Neural progenitor cell (in vitro differentiated cells): ENCODE results near the gene TNIK. TPM values are rescaled to one million over a fixed set of nuclear protein-coding genes. Genes with fewer than 3 reads are reported as not detected.
A peak's percentile ranks its signal among the peaks of the same experiment; 100 is the strongest.

Source experiments
- DNase-seq: peaks from one replicate; pipeline ENCODE4 v3.0.0-alpha.2; 2016; ENCODE audit warnings: low spot score
- H2AFZ ChIP-seq: fragments of 200-600 bp; sonication (generic); replicated peaks from 2 replicates; pipeline ENCODE4 v1.6.1; 2016; ENCODE audit warnings: antibody characterized with exemption
- H3F3A ChIP-seq: fragments of 200-600 bp; sonication (generic); 2 replicates; pipeline ENCODE4 v1.6.1; 2016; ENCODE audit warnings: antibody characterized with exemption, low read depth
- H3K27ac ChIP-seq: fragments of 200-600 bp; sonication (generic); 2 replicates; pipeline ENCODE4 v1.5.1; 2016; ENCODE audit warnings: mild to moderate bottlenecking
- H3K27me3 ChIP-seq: fragments of 200-600 bp; sonication (generic); 2 replicates; pipeline ENCODE4 v1.6.1; 2016; ENCODE audit warnings: mild to moderate bottlenecking, moderate library complexity
- H3K36me3 ChIP-seq: fragments of 200-600 bp; sonication (generic); 2 replicates; pipeline ENCODE4 v1.5.1; 2016
- H3K4me1 ChIP-seq: fragments of 200-600 bp; sonication (generic); 2 replicates; pipeline ENCODE4 v1.6.1; 2016; ENCODE audit warnings: mixed run types
- H3K4me2 ChIP-seq: fragments of 200-600 bp; sonication (generic); 2 replicates; pipeline ENCODE4 v1.6.1; 2016
- H3K4me3 ChIP-seq: fragments of 200-600 bp; sonication (generic); 2 replicates; pipeline ENCODE4 v1.5.1; 2016
- H3K79me2 ChIP-seq: fragments of 200-600 bp; sonication (generic); 2 replicates; pipeline ENCODE4 v1.6.1; 2016; ENCODE audit warnings: low read depth
- H3K9ac ChIP-seq: fragments of 200-600 bp; sonication (generic); 2 replicates; pipeline ENCODE4 v1.6.1; 2016
- H3K9me3 ChIP-seq: fragments of 200-600 bp; sonication (generic); 2 replicates; pipeline ENCODE4 v1.5.1; 2016; ENCODE audit warnings: low read depth
- H4K20me1 ChIP-seq: fragments of 200-600 bp; sonication (generic); 2 replicates; pipeline ENCODE4 v1.6.1; 2016; ENCODE audit warnings: low read depth
- H3K27ac Mint-ChIP-seq: 3 replicates; pipeline ENCODE4 v1.8.0; 2021; ENCODE audit warnings: mixed read lengths
- H3K27me3 Mint-ChIP-seq: 2 replicates; pipeline ENCODE4 v1.8.0; 2022; ENCODE audit warnings: low read depth, mild to moderate bottlenecking, inconsistent platforms, moderate library complexity, mixed read lengths; ENCODE audit not compliant: insufficient read depth
- H3K36me3 Mint-ChIP-seq: 3 replicates; pipeline ENCODE4 v1.8.0; 2021; ENCODE audit warnings: mixed read lengths
- H3K4me1 Mint-ChIP-seq: 3 replicates; pipeline ENCODE4 v1.8.0; 2021; ENCODE audit warnings: mixed read lengths
- H3K4me3 Mint-ChIP-seq: 3 replicates; pipeline ENCODE4 v1.8.0; 2021; ENCODE audit warnings: mild to moderate bottlenecking, moderate library complexity, mixed read lengths
- H3K9me3 Mint-ChIP-seq: 3 replicates; pipeline ENCODE4 v1.8.0; 2020; ENCODE audit warnings: mixed read lengths
- CTCF ChIP-seq: fragments of 200-600 bp; sonication (generic); IDR thresholded peaks from 2 replicates; pipeline ENCODE4 v1.5.1; 2017; ENCODE audit warnings: antibody characterized with exemption, mild to moderate bottlenecking
- EZH2 ChIP-seq: fragments of 200-600 bp; sonication (generic); IDR thresholded peaks from 2 replicates; pipeline ENCODE4 v1.6.1; 2017; ENCODE audit warnings: antibody characterized with exemption, mild to moderate bottlenecking, moderate library complexity
- EZH2phosphoT487 ChIP-seq: fragments of 200-600 bp; sonication (generic); IDR thresholded peaks from 2 replicates; pipeline ENCODE4 v1.6.1; 2017; ENCODE audit warnings: antibody characterized with exemption
- total RNA-seq: library from RNA; depleted of rRNA; stranded (reverse); fragments of >200 nt; gene quantifications from 2 replicates; pipeline ENCODE4 v1.2.3, GENCODE V29; 2015; ENCODE audit warnings: low replicate concordance

TNIK gene
- total RNA-seq, 1 donor from 2014 or later, result 3.0 TPM

DNA sequence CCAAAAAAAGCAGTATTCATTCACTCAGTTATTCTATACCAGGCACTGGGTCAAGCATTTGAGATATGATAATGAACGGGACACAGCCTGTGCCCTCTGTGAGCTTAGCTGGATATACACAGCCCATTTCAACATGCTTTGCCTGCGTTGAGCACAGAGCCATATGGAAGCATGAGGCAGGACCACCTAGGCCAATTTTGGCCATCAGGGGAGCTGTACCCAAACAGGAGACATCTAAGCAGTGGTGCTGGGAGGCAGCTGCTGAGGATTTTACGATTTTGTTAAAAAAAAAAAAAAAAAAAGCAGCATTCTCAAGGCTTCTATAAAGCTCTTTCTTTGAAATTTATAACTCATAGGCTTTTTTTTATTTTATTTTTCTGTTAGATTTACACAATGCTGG, 346.5 kb downstream of the TNIK start:
- H3K4me2 ChIP-seq, result no peak overlapping the region
- H3K27me3 Mint-ChIP-seq, result no peaks in the 10 kb centered on the region
- H3K27ac Mint-ChIP-seq, result no peak overlapping the region
- no peak for TF ChIP-seq EZH2
- TF ChIP-seq CTCF, result peak; percentile 54
- TF ChIP-seq EZH2phosphoT487, result no peak
- H3K9me3 ChIP-seq, result no peaks in the 10 kb centered on the region
- no peaks in the 10 kb centered on the region for H3K27me3 ChIP-seq
- no peaks in the 10 kb centered on the region for H3K4me1 Mint-ChIP-seq
- H3K36me3 Mint-ChIP-seq, result peaks cover 13% of the 10 kb centered on the region
- no peaks in the 10 kb centered on the region for H3K4me1 ChIP-seq
- no peak overlapping the region for H3K4me3 Mint-ChIP-seq
- DNase-seq, result peak; percentile 54
- H3K79me2 ChIP-seq, result no peaks in the 10 kb centered on the region
- no peaks in the 10 kb centered on the region for H3F3A ChIP-seq
- H4K20me1 ChIP-seq, result no peaks in the 10 kb centered on the region
- H3K36me3 ChIP-seq, result no peaks in the 10 kb centered on the region
- no peak overlapping the region for H3K9ac ChIP-seq
- H3K9me3 Mint-ChIP-seq, result peaks cover 3% of the 10 kb centered on the region
- H2AFZ ChIP-seq, result no peak overlapping the region
- no peak overlapping the region for H3K27ac ChIP-seq
- no peak overlapping the region for H3K4me3 ChIP-seq

GRCh38 chr3:171110715-171111114, 349.5 kb downstream of the TNIK start:
- Mint-ChIP-seq H3K27me3 (no peaks in the 10 kb centered on the region), H3K4me3 (no peak overlapping the region), H3K4me1 (no peaks in the 10 kb centered on the region), H3K36me3 (peaks cover 13% of the 10 kb centered on the region), H3K27ac (no peak overlapping the region), H3K9me3 (no peaks in the 10 kb centered on the region)
- H3K9ac ChIP-seq, result no peak overlapping the region
- no peaks in the 10 kb centered on the region for H3K36me3 ChIP-seq
- no peak overlapping the region for H3K4me2 ChIP-seq
- no peaks in the 10 kb centered on the region for H3K4me1 ChIP-seq
- no peak for DNase-seq
- no peak overlapping the region for H2AFZ ChIP-seq
- no peak overlapping the region for H3K27ac ChIP-seq
- no peaks in the 10 kb centered on the region for H3K79me2 ChIP-seq
- no peaks in the 10 kb centered on the region for H3K27me3 ChIP-seq
- H3K9me3 ChIP-seq, result no peaks in the 10 kb centered on the region
- no peak for TF ChIP-seq EZH2
- TF ChIP-seq CTCF, result no peak
- no peak for TF ChIP-seq EZH2phosphoT487
- no peak overlapping the region for H3K4me3 ChIP-seq
- H4K20me1 ChIP-seq, result no peaks in the 10 kb centered on the region
- H3F3A ChIP-seq, result no peaks in the 10 kb centered on the region

DNA sequence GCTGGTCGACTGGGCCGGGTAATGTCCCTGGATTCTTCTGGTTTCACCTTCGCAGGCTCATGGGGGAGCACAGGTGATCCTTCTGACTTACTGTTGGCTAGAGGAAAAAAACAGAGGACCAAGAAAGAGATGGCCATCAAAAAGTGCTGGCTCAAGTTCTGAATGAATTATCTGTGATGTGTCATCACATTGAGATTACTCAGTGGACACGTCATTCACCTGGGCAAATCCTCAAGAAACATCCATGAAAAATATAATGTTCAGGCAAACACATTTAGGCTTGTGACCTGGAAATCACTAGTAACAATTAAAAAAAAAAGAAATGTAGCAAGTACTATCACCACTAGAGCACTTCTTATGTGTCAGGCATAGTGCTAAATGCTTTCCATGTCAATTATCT, 352.1 kb downstream of the TNIK start:
- Histone ChIP-seq H3K27me3 (no peaks in the 10 kb centered on the region), H3K4me3 (no peak overlapping the region), H3K4me1 (no peaks in the 10 kb centered on the region), H3K79me2 (no peaks in the 10 kb centered on the region), H3K4me2 (no peak overlapping the region), H2AFZ (no peak overlapping the region), H3K36me3 (no peaks in the 10 kb centered on the region), H3K9ac (no peak overlapping the region), H3K9me3 (no peaks in the 10 kb centered on the region), H3K27ac (no peak overlapping the region), H3F3A (no peaks in the 10 kb centered on the region), H4K20me1 (no peaks in the 10 kb centered on the region)
- Mint-ChIP-seq H3K27me3 (no peaks in the 10 kb centered on the region), H3K9me3 (no peaks in the 10 kb centered on the region), H3K36me3 (peaks cover 13% of the 10 kb centered on the region), H3K4me3 (no peak overlapping the region), H3K4me1 (no peaks in the 10 kb centered on the region), H3K27ac (no peak overlapping the region)
- no peak for DNase-seq
- no peak for TF ChIP-seq CTCF
- no peak for TF ChIP-seq EZH2
- TF ChIP-seq EZH2phosphoT487, result no peak
